ENCODE results near the gene SYNPO2L.

The SYNPO2L gene

GRCh38 chr10:73614720-73615119, 41.1 kb downstream of the SYNPO2L start:
- DNase-seq: no peak

GRCh38 chr10:73609116-73609515, 46.7 kb downstream of the SYNPO2L start:
- no peak for DNase-seq

GRCh38 chr10:73601486-73601921, 54.3 kb downstream of the SYNPO2L start:
- no peak for DNase-seq

GRCh38 chr10:73597346-73597745, 58.5 kb downstream of the SYNPO2L start:
- peak; percentile 8 for DNase-seq
